Erythroblast (primary cell): ENCODE results near the gene CAPN7.

Source experiments
- DNase-seq, 2 experiments: peaks; one replicate each; lab custom pipeline; 2025; lab: John Stamatoyannopoulos, UW
- GATA1 ChIP-seq: IDR thresholded peaks from 2 replicates; pipeline ENCODE4 v1.6.1; 2011; ENCODE audit warnings: low read depth, mild to moderate bottlenecking, control low read depth, low read length, moderate library complexity
- POLR2A ChIP-seq: IDR thresholded peaks from 2 replicates; pipeline ENCODE4 v1.6.1; 2011; ENCODE audit warnings: mild to moderate bottlenecking, low read length

CAPN7 gene

GRCh38 chr3:15211937-15212336 is 5.9 kb downstream of the CAPN7 start:
- TF ChIP-seq POLR2A (no peak), GATA1 (no peak)
- no peak for DNase-seq

DNA sequence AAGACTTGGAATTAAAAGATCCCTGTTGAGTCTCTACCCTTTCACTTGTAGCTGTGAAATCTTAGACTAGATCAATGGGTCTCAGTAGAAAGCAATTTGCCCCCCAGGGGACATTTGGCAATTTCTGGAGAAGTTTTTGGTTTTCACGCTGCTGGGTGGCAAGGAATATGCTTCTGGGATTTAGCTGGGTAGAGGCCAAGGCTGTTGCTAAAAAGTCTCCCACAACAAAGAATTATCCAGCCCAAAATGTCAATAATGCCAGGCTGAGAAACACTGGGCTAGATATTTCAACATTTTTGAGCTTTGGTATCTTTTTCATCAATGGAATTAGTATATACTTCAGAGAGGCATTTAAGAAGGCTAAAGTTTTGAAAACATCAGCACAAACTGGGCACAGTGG is 8.7 kb downstream of the CAPN7 start:
- no peak for TF ChIP-seq GATA1
- TF ChIP-seq POLR2A: no peak

DNA sequence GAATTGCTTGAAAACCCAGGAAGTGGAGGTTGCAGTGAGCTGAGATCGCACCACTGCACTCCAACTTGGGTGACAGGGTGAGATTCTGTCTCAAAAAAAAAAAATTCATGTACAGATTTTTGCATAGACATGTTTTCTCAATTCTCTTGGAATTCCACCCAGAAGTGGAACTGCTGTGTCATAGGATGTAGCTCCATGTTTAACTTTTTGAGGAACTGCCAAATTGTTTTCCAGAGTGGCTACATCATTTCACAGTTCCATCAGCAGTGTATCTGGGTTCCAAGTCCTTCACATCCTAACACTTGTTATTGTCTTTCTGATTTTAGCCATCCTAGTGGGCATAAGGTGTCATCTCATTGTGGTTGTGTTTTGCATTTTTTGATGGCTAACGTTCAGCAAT is 9.9 kb downstream of the CAPN7 start:
- TF ChIP-seq POLR2A: no peak
- TF ChIP-seq GATA1: no peak
- no peak for DNase-seq

More for the DNA sequence above, 8.7 kb downstream of the CAPN7 start:
- no peak for DNase-seq

- DNase-seq: no peak
- TF ChIP-seq POLR2A (no peak), GATA1 (no peak)
Measured at GRCh38 chr3:15216501-15216900, 10.5 kb downstream of the CAPN7 start.

DNA sequence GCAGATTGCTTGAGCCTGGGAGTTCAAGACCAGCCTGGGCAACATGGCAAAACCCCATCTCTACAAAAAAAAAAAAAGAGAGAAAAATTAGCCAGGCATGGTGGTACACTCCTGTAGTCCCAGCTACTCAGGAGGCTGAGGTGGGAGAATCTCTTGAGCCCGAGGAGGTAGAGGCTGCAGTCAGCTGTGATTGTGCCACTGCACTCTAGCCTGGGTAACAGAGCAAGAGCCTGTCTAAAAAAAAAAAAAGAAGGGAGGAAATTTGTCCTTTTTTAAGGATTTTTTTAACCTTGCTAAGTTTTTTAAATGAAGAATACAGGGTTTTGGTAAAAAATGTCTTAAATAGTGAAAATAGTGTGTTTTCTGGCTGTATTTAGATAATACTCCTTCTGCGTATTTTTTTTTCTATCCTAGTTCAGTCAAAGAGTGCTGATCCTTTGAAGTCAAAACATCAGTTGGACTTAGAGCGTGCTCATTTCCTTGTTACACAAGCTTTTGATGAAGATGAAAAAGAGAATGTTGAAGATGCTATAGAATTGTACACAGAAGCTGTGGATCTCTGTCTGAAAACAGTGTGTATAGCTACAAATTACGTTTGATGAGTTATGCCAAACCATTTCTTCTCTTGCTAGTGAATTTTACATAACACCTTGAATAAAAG is 11.1 kb downstream of the CAPN7 start:
- TF ChIP-seq POLR2A: no peak
- TF ChIP-seq GATA1: no peak
- DNase-seq: no peak

GRCh38 chr3:15217841-15218267 is 11.8 kb downstream of the CAPN7 start:
- DNase-seq: no peak

GRCh38 chr3:15218689-15219088 is 12.6 kb downstream of the CAPN7 start:
- no peak for DNase-seq
- TF ChIP-seq GATA1 (no peak), POLR2A (no peak)

More at GRCh38 chr3:15217841-15218267, 11.8 kb downstream of the CAPN7 start:
- no peak for TF ChIP-seq GATA1
- no peak for TF ChIP-seq POLR2A

GRCh38 chr3:15220056-15220455 is 14.0 kb downstream of the CAPN7 start:
- TF ChIP-seq POLR2A (no peak), GATA1 (no peak)
- no peak for DNase-seq

- DNase-seq: no peak
- TF ChIP-seq POLR2A: no peak
- TF ChIP-seq GATA1: no peak
Measured at GRCh38 chr3:15220661-15221060, 14.6 kb downstream of the CAPN7 start.

GRCh38 chr3:15221574-15222217 is 15.7 kb downstream of the CAPN7 start:
- no peak for TF ChIP-seq GATA1
- TF ChIP-seq POLR2A: no peak

GRCh38 chr3:15223685-15224572 is 17.9 kb downstream of the CAPN7 start:
- no peak for DNase-seq
- TF ChIP-seq GATA1: no peak
- no peak for TF ChIP-seq POLR2A

More at GRCh38 chr3:15221574-15222217, 15.7 kb downstream of the CAPN7 start:
- DNase-seq: no peak

GRCh38 chr3:15228147-15228546 is 22.1 kb downstream of the CAPN7 start:
- TF ChIP-seq POLR2A: no peak
- no peak for TF ChIP-seq GATA1

GRCh38 chr3:15229262-15229661 is 23.2 kb downstream of the CAPN7 start:
- TF ChIP-seq GATA1: no peak
- TF ChIP-seq POLR2A: no peak
- no peak for DNase-seq

More at GRCh38 chr3:15228147-15228546, 22.1 kb downstream of the CAPN7 start:
- DNase-seq: no peak
